Tibial artery (tissue), 4 donors: Measurements from ENCODE around the gene KLK5.

Experiments used
- DNase-seq, 2 donors: peaks; one replicate each; pipeline ENCODE4 v3.0.0-alpha.2; 2019
- H3K27ac ChIP-seq, 2 donors: fragments of 200-600 bp; sonication (generic) in 1 of 2; 1 replicate in 1 of 2; 2 replicates in 1 of 2; pipeline ENCODE4 v1.5.1; 2018 to 2019; ENCODE audit warnings: mild to moderate bottlenecking in 1 of 2
- H3K27me3 ChIP-seq, 2 donors: fragments of 200-600 bp; sonication (generic) in 1 of 2; one replicate each; pipeline versions ENCODE4 v1.5.1 to v1.6.0; 2016 to 2019
- H3K36me3 ChIP-seq, 3 donors: fragments of 200-600 bp; sonication (generic) in 2 of 3; one replicate each; pipeline ENCODE4 v1.5.1; 2016 to 2019; ENCODE audit warnings: mild to moderate bottlenecking in 2 of 3
- H3K4me1 ChIP-seq, 4 donors: fragments of 200-600 bp; sonication (generic) in 2 of 4; 1 replicate in 3 of 4; 2 replicates in 1 of 4; pipeline ENCODE4 v1.5.1; 2016 to 2019
- H3K4me3 ChIP-seq, 2 donors: fragments of 200-600 bp; sonication (generic) in 1 of 2; 1 replicate in 1 of 2; 2 replicates in 1 of 2; pipeline ENCODE4 v1.5.1; 2018 to 2019; ENCODE audit warnings: mild to moderate bottlenecking in 2 of 2
- H3K9me3 ChIP-seq, 3 donors: fragments of 200-600 bp; sonication (generic) in 1 of 3; one replicate each; pipeline ENCODE4 v1.5.1; 2016 to 2019
- intact Hi-C: fragments of 100-400 bp; cut with DNase I; formaldehyde crosslinking; loops from one replicate; pipeline ENCODE4 v1.15.0; 2023; ENCODE audit warnings: low total_unique reads
- TF ChIP-seq, protein P1 (sequence below), 2 experiments: fragments of 200-600 bp in 1 of 2; fragments of 450-650 bp in 1 of 2; IDR thresholded peaks; one replicate each; pipeline ENCODE4 v1.5.1; 2017 to 2019; ENCODE audit warnings: antibody characterized with exemption in 2 of 2, mild to moderate bottlenecking in 1 of 2, moderate library complexity in 1 of 2

Gene KLK5

DNA sequence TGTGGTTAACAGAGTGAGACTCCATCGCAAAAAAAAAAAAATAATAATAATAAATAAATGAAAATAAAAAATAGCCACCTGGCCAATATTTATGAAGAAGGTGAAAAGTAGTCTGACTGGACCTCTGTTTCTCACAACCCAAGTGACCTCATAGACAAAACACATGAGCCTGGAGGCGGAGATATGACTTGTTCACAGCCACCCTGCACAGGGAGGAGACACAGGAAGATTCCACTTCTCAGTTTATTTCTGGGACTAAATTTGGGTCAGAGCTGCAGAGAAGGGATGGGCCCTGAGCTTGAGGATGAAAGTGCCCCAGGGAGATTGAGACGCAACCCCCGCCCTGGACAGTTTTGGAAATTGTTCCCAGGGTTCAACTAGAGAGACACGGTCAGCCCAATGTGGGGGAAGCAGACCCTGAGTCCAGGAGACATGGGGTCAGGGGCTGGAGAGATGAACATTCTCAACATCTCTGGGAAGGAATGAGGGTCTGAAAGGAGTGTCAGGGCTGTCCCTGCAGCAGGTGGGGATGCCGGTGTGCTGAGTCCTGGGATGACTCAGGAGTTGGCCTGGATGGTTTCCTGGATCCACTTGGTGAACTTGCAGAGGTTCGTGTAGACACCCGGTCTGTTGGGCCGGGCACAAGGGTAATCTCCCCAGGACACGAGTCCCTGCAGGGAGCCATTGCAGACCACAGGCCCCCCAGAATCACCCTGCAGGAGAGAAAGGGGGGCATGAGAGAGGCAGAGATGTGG lies 9.6 kb downstream of the KLK5 start:
- H3K9me3 ChIP-seq = peaks cover 0 to 8% (median 0%) of the 10 kb centered on the region in 3 donors
- H3K36me3 ChIP-seq = no peaks in the 10 kb centered on the region
- TF ChIP-seq, protein P1, sequence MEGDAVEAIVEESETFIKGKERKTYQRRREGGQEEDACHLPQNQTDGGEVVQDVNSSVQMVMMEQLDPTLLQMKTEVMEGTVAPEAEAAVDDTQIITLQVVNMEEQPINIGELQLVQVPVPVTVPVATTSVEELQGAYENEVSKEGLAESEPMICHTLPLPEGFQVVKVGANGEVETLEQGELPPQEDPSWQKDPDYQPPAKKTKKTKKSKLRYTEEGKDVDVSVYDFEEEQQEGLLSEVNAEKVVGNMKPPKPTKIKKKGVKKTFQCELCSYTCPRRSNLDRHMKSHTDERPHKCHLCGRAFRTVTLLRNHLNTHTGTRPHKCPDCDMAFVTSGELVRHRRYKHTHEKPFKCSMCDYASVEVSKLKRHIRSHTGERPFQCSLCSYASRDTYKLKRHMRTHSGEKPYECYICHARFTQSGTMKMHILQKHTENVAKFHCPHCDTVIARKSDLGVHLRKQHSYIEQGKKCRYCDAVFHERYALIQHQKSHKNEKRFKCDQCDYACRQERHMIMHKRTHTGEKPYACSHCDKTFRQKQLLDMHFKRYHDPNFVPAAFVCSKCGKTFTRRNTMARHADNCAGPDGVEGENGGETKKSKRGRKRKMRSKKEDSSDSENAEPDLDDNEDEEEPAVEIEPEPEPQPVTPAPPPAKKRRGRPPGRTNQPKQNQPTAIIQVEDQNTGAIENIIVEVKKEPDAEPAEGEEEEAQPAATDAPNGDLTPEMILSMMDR (IDR thresholded peaks at IDR 0.05) = no peak
- DNase-seq = no peak
- no peaks in the 10 kb centered on the region for H3K27me3 ChIP-seq
- no peak overlapping the region for H3K27ac ChIP-seq
- H3K4me1 ChIP-seq = no peaks in the 10 kb centered on the region
- H3K4me3 ChIP-seq = no peak overlapping the region
- intact Hi-C loops = no loop called here

DNA sequence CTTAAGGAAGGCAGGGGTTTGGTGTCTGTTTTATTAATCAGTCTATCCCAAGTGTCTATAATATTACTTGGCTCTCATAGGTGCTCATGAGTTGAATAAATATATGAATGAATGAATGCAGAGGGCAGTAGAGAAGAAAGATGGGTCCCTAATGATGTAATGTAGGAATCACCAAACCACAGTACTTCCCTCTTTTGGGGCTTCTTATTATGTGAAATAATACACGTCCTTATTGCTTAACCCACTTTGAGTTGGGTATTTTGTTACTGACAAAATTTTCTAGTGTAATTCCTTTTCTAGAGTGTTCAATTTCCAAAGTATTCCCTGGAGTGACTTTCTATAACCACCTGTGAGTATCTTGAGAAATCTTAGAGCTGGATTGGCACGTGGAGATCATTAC lies 13.2 kb downstream of the KLK5 start:
- intact Hi-C loops = no loop called here
- H3K27me3 ChIP-seq = no peaks in the 10 kb centered on the region
- H3K9me3 ChIP-seq = peaks cover 0 to 8% (median 0%) of the 10 kb centered on the region in 3 donors
- DNase-seq = no peak
- H3K27ac ChIP-seq = no peak overlapping the region
- TF ChIP-seq, protein P1 (IDR thresholded peaks at IDR 0.05) = no peak
- no peaks in the 10 kb centered on the region for H3K36me3 ChIP-seq
- H3K4me1 ChIP-seq = no peaks in the 10 kb centered on the region
- H3K4me3 ChIP-seq = no peak overlapping the region

DNA sequence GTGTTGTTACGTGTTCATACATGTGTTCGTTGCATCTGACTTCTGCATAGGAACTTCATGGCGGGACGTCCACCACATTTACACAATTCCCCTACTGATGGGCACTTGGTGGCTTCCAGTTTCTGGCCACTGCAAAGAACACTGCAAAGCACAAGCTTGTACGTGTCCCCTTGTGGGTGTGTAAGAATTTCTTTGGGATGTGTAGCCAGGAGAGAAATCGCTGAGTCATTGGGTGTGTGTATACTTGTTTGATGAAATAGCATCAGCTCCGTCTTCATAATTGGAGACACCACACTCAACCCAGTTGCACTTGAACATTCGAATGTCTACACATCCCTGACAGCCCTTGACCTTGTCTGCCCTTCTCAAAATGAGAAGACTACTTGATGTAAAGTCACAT lies 19.2 kb downstream of the KLK5 start:
- Histone ChIP-seq H3K4me3 (no peak overlapping the region), H3K27me3 (peaks cover 0 to 25% of the 10 kb centered on the region in 2 donors), H3K4me1 (peaks cover 0 to 6% (median 0%) of the 10 kb centered on the region in 4 donors), H3K9me3 (no peaks in the 10 kb centered on the region), H3K27ac (no peak overlapping the region), H3K36me3 (no peaks in the 10 kb centered on the region)
- intact Hi-C loops = no loop called here
- DNase-seq = no peak
- TF ChIP-seq, protein P1 (IDR thresholded peaks at IDR 0.05) = no peak

DNA sequence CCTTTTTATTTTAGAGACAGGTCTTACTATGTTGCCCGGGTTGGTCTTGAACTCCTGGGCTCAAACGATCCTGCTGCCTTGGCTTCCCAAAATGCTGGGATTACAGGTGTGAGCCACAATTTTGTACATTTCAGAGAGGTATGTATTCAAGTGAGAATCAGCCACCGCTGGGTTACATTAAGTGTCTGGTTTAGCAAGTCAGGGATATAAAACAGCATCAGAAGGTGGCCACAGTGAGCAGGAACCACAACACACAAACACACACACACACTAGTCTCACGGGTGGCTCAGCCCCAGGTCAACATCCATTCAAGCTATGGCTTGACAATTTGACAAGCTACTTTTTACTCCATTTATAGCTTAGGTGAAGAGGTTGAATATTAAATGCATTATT lies 20.2 kb downstream of the KLK5 start:
- H3K27me3 ChIP-seq = peaks cover 0 to 25% of the 10 kb centered on the region in 2 donors
- TF ChIP-seq, protein P1 (IDR thresholded peaks at IDR 0.05) = no peak
- DNase-seq = no peak
- peaks cover 0 to 6% (median 0%) of the 10 kb centered on the region in 4 donors for H3K4me1 ChIP-seq
- H3K4me3 ChIP-seq = no peak overlapping the region
- H3K27ac ChIP-seq = no peak overlapping the region
- no peaks in the 10 kb centered on the region for H3K36me3 ChIP-seq
- intact Hi-C loops = no loop called here
- no peaks in the 10 kb centered on the region for H3K9me3 ChIP-seq

DNA sequence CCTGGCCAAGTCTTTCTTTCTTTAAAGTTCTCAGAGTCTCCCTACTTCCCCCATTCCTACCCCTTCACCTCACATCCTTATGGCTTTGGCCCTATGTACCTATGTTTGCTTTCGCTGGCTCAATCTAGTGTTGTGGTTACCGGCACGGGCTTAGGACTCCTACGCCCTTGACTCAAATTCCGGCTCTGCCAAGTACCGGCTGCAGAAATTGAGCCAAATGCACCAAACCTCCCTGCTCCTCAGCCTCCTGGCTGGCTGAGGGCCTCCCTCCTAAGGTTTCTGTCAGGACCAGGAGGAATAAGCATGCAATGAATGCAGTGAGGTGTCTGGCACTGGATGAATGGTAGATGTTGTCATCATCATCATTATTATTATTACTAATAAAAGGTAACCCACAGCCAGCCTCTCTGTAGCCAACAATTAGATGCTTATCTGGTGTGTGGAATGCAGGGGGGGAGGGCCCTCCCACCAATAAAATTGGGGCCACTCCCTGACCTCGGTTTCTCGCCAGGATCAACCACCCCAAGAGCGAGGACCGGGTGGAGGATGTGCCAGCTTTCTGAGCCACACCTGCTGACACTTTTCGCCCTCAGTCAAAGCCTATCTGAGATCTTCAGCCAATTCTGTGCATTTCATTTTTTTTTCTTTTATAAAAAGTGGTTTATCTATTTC lies 20.7 kb downstream of the KLK5 start:
- TF ChIP-seq, protein P1 (IDR thresholded peaks at IDR 0.05) = no peak
- intact Hi-C loops = no loop called here

More for the DNA sequence above, 20.7 kb downstream of the KLK5 start:
- H3K4me3 ChIP-seq = no peak overlapping the region
- H3K4me1 ChIP-seq = peaks cover 0 to 6% (median 0%) of the 10 kb centered on the region in 4 donors
- H3K36me3 ChIP-seq = no peaks in the 10 kb centered on the region
- H3K9me3 ChIP-seq = no peaks in the 10 kb centered on the region
- no peak for DNase-seq
- no peak overlapping the region for H3K27ac ChIP-seq
- peaks cover 0 to 25% of the 10 kb centered on the region in 2 donors for H3K27me3 ChIP-seq
